Activated naive CD4-positive, alpha-beta T cell (primary cell): Measurements from ENCODE around the gene A2M.
"Not testable (repeated sequence)": the region's sequence is repeated elsewhere in the genome, so short reads cannot be mapped to it uniquely, and the experiment has no call there.

Source experiments
- DNase-seq, 4 experiments: peaks; one replicate each; lab custom pipeline; 2025; lab: John Stamatoyannopoulos, UW

A2M gene

GRCh38 chr12:9115731-9116559 is at the start of gene A2M:
Gene A2M, minus strand, starts transcription at chr12:9115919. Its CDS starts 70 bp downstream, at chr12:9115849.
- no peak for DNase-seq

GRCh38 chr12:9163392-9163791 is 47.7 kb upstream of the A2M start:
- no peak for DNase-seq

GRCh38 chr12:9156119-9156518 is 40.4 kb upstream of the A2M start:
- DNase-seq = no peak

GRCh38 chr12:9149372-9149771 is 33.7 kb upstream of the A2M start:
- no peak for DNase-seq

- no peak for DNase-seq
Measured at GRCh38 chr12:9148926-9149325, 33.2 kb upstream of the A2M start.

GRCh38 chr12:9147461-9147860 is 31.7 kb upstream of the A2M start:
- no peak for DNase-seq

GRCh38 chr12:9144730-9145106 is 29.0 kb upstream of the A2M start:
- no peak for DNase-seq

- DNase-seq = no peak
Measured at GRCh38 chr12:9143929-9144729, 28.4 kb upstream of the A2M start.

GRCh38 chr12:9143137-9143536 is 27.4 kb upstream of the A2M start:
- no peak for DNase-seq

GRCh38 chr12:9139588-9140290 is 24.0 kb upstream of the A2M start:
- DNase-seq = not testable (repeated sequence)

- no peak for DNase-seq
Measured at GRCh38 chr12:9135903-9136310, 20.2 kb upstream of the A2M start.

GRCh38 chr12:9134981-9135628 is 19.4 kb upstream of the A2M start:
- DNase-seq = no peak

- no peak for DNase-seq
Measured at GRCh38 chr12:9133216-9133916, 17.6 kb upstream of the A2M start.

- DNase-seq = no peak
Measured at GRCh38 chr12:9132008-9132535, 16.4 kb upstream of the A2M start.

- no peak for DNase-seq
Measured at GRCh38 chr12:9130244-9130643, 14.5 kb upstream of the A2M start.

GRCh38 chr12:9127936-9128663 is 12.4 kb upstream of the A2M start:
- DNase-seq = no peak

GRCh38 chr12:9127484-9127883 is 11.8 kb upstream of the A2M start:
- DNase-seq = no peak

- DNase-seq = no peak
Measured at GRCh38 chr12:9124383-9125031, 8.8 kb upstream of the A2M start.

GRCh38 chr12:9123781-9124382 is 8.2 kb upstream of the A2M start:
- DNase-seq = no peak
